Left lung (tissue), 10 donors: Measurements from ENCODE around the gene PHAF1. TPM values are rescaled to one million over a fixed set of nuclear protein-coding genes. Genes with fewer than 3 reads are reported as not detected.

Source experiments
- ATAC-seq: fragments of 200-7000 bp; cut with Tn5 transposase; one replicate; pipeline ENCODE4 v1.9.1; 2020; ENCODE audit warnings: moderate library complexity
- DNase-seq, 4 donors: peaks; one replicate each; pipeline ENCODE4 v3.0.0-alpha.2; 2013 to 2020
- H3K27ac ChIP-seq, 2 donors: fragments of 200-600 bp; sonication (generic) in 1 of 2; one replicate each; pipeline versions ENCODE4 v1.5.0 to v1.8.0; 2020 to 2021
- H3K27me3 ChIP-seq, 2 donors: fragments of 200-600 bp; sonication (generic) in 1 of 2; one replicate each; pipeline versions ENCODE4 v1.5.0 to v1.8.0; 2020 to 2021
- H3K36me3 ChIP-seq, 2 donors: fragments of 200-600 bp; sonication (generic) in 1 of 2; one replicate each; pipeline versions ENCODE4 v1.5.0 to v1.8.0; 2020 to 2021
- H3K4me1 ChIP-seq, 2 donors: fragments of 200-600 bp; one replicate each; pipeline ENCODE4 v1.8.0; 2021
- H3K4me3 ChIP-seq, 2 donors: fragments of 200-600 bp; sonication (generic) in 1 of 2; one replicate each; pipeline versions ENCODE4 v1.5.0 to v1.8.0; 2020 to 2021; ENCODE audit warnings: mild to moderate bottlenecking in 1 of 2
- H3K9me3 ChIP-seq, 2 donors: fragments of 200-600 bp; sonication (generic) in 1 of 2; one replicate each; pipeline versions ENCODE4 v1.5.0 to v1.8.0; 2020 to 2021
- intact Hi-C, 2 donors: fragments of 100-400 bp; cut with DNase I; formaldehyde crosslinking; loops; one replicate each; pipeline versions ENCODE4 v1.11.2 to v1.14.2; 2022
- polyA plus RNA-seq, 6 donors: library from polyadenylated mRNA; unstranded; fragments of 120-200 nt; gene quantifications; one replicate each; pipeline ENCODE4 v1.2.1, GENCODE V29; 2013; ENCODE audit not compliant: insufficient read length in 6 of 6
- total RNA-seq, 2 donors: library from RNA; stranded (reverse); fragmentation: NEBNext Ultra II Directional; extraction: Animal tissue kit (Norgen Biotek cat#: 25700); gene quantifications; one replicate each; pipeline ENCODE4 v1.2.1, GENCODE V29; 2021
- TF ChIP-seq, protein P1 (sequence below), 2 donors: fragments of 200-600 bp; sonication (generic) in 1 of 2; IDR thresholded peaks; one replicate each; pipeline versions ENCODE4 v1.5.0 to v1.8.0; 2021; ENCODE audit warnings: antibody characterized with exemption in 2 of 2
- donor health status: DM: no; HTN: yes; CAD: no.
- donor health status: DM: no; HTN: no; CAD: no.

PHAF1 gene
- total and polyA plus RNA-seq, 8 donors = 12.3 to 26.5 (median 23.5) TPM

DNA sequence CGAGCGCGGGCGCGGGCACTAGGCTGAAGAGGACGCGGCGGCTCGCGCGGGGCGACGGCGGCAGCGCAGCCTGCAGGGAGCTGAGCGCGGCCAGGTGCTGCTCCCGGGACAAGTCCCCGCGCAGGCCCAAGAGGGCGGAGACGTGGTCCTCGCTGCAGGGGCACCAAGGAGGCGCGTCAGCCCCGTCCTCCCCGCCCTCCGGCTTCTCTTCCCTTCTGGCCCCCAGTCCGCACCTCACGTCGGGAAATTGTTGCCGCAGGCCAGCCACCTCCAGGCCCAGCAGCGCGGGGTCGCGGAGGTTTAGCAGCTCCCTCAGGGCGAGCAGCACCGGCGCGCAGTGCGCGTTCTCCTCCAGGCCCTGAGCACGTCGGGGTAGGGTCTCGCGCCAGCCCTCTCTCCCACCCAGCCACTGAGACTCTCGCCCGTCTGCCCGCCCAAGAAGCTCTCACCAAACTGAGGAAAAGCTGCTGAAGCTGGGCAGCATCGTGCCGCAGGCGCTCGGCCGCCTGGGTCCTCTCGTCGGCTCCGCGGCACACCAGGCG lies 74.8 kb downstream of the PHAF1 start:
- ATAC-seq (peak; percentile 29), DNase-seq (peak in 1 of 4 donors; percentile 90)
- Histone ChIP-seq H3K4me3 (peak overlapping the region; percentile 61 to 81), H3K9me3 (no peaks in the 10 kb centered on the region), H3K27ac (peak overlapping the region; percentile 97 to 98), H3K27me3 (peaks cover 0 to 11% of the 10 kb centered on the region in 2 donors), H3K36me3 (no peaks in the 10 kb centered on the region), H3K4me1 (peaks cover 22 to 52% of the 10 kb centered on the region in 2 donors)
- TF ChIP-seq, protein P1, sequence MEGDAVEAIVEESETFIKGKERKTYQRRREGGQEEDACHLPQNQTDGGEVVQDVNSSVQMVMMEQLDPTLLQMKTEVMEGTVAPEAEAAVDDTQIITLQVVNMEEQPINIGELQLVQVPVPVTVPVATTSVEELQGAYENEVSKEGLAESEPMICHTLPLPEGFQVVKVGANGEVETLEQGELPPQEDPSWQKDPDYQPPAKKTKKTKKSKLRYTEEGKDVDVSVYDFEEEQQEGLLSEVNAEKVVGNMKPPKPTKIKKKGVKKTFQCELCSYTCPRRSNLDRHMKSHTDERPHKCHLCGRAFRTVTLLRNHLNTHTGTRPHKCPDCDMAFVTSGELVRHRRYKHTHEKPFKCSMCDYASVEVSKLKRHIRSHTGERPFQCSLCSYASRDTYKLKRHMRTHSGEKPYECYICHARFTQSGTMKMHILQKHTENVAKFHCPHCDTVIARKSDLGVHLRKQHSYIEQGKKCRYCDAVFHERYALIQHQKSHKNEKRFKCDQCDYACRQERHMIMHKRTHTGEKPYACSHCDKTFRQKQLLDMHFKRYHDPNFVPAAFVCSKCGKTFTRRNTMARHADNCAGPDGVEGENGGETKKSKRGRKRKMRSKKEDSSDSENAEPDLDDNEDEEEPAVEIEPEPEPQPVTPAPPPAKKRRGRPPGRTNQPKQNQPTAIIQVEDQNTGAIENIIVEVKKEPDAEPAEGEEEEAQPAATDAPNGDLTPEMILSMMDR (IDR thresholded peaks at IDR 0.05) = no peak
- intact Hi-C loops = loop anchor here in 1 of 2 donors (10.0 kb wide), 1 partner anchor 210 kb away; no protein-coding TSS in a partner anchor

DNA sequence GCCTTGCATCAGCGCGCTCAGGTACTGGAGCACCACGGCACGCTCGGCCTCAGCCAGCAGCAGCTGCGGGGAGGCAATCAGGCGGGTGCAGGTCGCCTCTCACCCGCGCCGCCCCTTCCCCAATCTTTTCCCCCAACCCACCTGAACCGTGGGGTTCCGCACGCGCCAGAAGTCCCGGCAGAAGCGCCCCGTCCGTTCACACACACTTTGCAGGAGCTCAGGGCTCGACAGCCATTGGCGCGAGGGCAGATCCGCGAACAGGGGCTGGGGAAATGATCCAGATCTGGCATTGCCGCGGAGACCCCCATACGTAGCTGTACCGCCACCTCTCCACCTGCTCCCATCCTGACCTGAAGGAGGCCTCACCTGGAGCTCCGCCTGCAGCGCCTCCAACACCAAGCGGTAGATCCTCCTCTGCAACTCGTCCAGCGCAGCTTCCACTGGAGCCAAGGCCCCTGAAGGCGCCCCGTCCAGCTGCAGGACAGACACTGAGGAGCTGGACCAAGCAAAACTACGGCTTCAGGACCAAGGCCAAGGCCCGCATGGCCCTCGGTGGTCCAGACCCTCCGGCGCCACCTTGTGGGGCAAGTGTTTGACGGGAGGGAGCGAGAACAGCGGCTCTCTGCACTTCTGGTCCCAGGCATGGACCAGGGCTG lies 75.4 kb downstream of the PHAF1 start:
- peak overlapping the region in 1 of 2 donors; percentile 97 for H3K27ac ChIP-seq
- DNase-seq (peak; percentile 83 to 96 (median 92)), ATAC-seq (peak; percentile 68)
- no peaks in the 10 kb centered on the region for H3K9me3 ChIP-seq
- H3K27me3 ChIP-seq = peaks cover 0 to 11% of the 10 kb centered on the region in 2 donors
- TF ChIP-seq, protein P1 (IDR thresholded peaks at IDR 0.05) = peak; percentile 70 to 82
- intact Hi-C loops = loop anchor here in 1 of 2 donors (10.0 kb wide), 1 partner anchor 210 kb away; no protein-coding TSS in a partner anchor
- H3K4me1 ChIP-seq = peaks cover 22 to 52% of the 10 kb centered on the region in 2 donors
- H3K36me3 ChIP-seq = no peaks in the 10 kb centered on the region
- H3K4me3 ChIP-seq = peak overlapping the region in 1 of 2 donors; percentile 81

DNA sequence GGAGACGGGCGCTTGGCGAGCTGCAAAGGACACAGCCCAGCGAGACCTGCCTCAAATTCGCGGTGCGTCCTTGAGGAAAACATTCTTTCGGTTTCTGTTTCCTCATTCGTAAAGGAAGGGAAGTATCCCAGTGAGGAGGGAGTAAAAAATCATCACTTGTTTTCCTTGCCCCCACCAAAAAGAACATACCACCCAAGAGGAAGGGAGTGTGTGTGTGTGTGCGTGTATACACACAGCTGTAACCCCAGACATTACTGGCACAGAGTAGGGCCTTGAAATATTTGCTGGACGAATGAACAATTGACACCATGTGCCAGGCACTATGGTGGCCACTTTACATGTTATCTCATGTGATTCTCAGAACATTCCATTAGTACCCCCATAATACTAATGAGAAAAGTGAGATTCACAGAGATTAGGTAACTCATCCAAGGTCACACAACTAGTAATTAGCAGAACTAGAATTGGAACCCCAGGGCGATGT lies 76.0 kb downstream of the PHAF1 start:
- peaks cover 22 to 49% of the 10 kb centered on the region in 2 donors for H3K4me1 ChIP-seq
- TF ChIP-seq, protein P1 (IDR thresholded peaks at IDR 0.05) = no peak
- intact Hi-C loops = loop anchor here in 1 of 2 donors (10.0 kb wide), 1 partner anchor 211 kb away; no protein-coding TSS in a partner anchor

DNA sequence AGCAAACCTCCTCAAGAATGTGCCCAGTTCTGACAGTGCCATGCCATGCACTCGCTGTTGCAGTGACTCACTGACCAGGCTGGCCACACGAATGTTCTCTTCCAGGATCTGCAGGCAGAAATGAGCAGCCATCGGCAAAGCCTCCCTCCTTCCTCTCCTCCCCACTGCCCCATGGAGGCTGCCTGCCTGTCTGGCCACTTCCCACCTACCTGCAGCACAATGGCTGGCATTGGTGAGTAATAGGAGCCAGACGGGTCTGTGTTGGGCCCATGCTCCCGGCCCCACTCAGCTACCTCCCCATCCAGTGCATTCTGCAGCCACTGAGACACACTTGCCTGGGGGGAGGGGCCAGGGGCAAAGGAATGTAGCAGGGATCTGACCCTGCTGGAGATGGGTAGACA lies 76.8 kb downstream of the PHAF1 start:
- Histone ChIP-seq H3K9me3 (no peaks in the 10 kb centered on the region), H3K27me3 (peaks cover 0 to 11% of the 10 kb centered on the region in 2 donors), H3K27ac (no peak overlapping the region), H3K4me3 (no peak overlapping the region), H3K36me3 (no peaks in the 10 kb centered on the region), H3K4me1 (peaks cover 26 to 50% of the 10 kb centered on the region in 2 donors)
- TF ChIP-seq, protein P1 (IDR thresholded peaks at IDR 0.05) = no peak
- ATAC-seq (no peak), DNase-seq (no peak)
- intact Hi-C loops = loop anchor here in 1 of 2 donors (10.0 kb wide), 1 partner anchor 212 kb away; no protein-coding TSS in a partner anchor

More for the DNA sequence above, 76.0 kb downstream of the PHAF1 start:
- ATAC-seq = no peak
- Histone ChIP-seq H3K4me3 (peak overlapping the region in 1 of 2 donors; percentile 81), H3K36me3 (no peaks in the 10 kb centered on the region), H3K27ac (no peak overlapping the region), H3K27me3 (peaks cover 0 to 11% of the 10 kb centered on the region in 2 donors), H3K9me3 (no peaks in the 10 kb centered on the region)
- DNase-seq = no peak
